Skin epidermis (tissue), 12 donors: ENCODE results near the gene SYNPO2.

Source experiments
- H3K27ac ChIP-seq, 21 experiments: fragments of 200-600 bp; sonication (generic) in 11 of 21; one replicate each; pipeline ENCODE4 v1.5.0; 2020; ENCODE audit warnings: mild to moderate bottlenecking in 3 of 21, inconsistent platforms in 2 of 21, moderate library complexity in 2 of 21
- H3K4me3 ChIP-seq, 7 experiments: fragments of 200-600 bp; sonication (generic) in 2 of 7; one replicate each; pipeline ENCODE4 v1.5.0; 2020; ENCODE audit warnings: inconsistent platforms in 2 of 7, mild to moderate bottlenecking in 2 of 7, moderate library complexity in 1 of 7

SYNPO2 gene

DNA sequence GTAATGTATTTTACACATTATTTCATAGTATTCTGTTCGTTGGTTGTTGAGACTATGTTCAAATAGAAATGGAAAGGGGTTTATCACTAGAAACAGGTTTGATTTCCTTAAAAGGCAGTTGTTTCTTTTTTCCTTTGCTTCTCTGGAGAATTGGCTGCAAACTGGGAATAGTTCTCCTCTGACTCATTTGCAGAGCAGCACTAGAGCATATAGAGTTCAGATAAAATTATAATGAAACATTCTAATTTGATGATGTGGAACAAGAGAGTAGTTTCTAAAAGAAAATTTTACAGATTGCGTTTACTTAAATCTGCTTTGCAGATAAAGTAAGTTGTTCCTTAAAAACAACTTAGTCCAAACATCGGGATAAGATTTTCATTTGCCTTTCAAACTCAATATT is 29.7 kb downstream of the SYNPO2 start:
- no peak overlapping the region for H3K4me3 ChIP-seq
- H3K27ac ChIP-seq: peak overlapping the region in 1 of 21 experiments; percentile 16

DNA sequence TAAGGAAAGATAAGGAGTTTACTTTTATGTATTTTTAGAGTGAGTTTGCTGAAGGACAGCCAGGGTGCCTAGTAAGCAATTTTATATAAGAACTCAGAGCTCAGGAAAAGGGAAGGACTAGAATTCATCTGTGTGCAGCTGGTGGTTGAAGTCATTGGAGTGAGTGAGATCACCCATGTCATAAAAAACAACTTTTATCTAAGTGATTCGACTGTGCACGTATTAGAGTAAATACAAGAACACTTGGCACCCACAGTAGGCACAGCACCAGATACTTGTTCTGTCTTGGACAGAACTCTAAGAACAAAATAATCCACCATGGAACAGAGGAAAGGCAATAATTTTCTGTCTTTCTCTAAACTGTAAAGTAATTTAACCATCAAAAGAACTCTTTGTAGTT is 31.6 kb downstream of the SYNPO2 start:
- Histone ChIP-seq H3K27ac (no peak overlapping the region), H3K4me3 (no peak overlapping the region)

DNA sequence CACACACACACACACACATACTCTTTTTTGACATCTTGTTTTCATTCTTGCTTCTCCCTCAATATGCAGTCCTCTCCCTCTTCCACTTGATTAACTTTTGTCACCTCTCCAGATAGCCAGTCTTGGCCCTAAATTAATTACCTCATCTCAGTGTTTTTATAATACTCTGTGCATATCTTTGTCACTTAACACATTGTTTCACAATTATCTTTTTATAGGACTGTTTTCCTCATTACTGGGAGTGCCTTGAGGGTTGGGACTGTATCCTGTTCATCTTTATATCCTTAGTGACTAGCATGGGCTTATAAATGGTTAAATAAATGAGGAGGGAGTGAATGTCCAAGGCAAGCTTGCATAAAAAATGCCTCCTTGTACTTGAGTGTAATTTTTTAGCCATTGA is 33.1 kb downstream of the SYNPO2 start:
- Histone ChIP-seq H3K27ac (peak overlapping the region in 2 of 21 experiments; percentile 4 to 11), H3K4me3 (no peak overlapping the region)

DNA sequence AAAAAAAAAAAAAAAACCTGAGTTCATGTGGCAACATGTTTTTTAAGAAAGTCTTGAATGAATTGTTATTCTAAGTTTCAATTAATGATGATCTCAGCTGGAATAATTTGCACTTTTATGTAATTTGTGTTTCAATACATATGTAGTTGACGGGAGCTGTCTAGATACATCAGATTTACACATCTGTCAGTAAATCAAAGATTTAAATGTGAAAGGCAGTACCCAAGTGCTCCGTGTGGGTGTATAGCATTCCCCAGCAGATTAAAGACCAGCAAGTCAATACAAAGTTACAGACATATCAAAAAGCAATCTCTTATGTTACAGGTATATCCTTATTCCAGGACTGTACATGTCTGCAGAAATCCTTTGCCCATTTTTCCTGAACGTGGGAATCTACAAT is 35.2 kb downstream of the SYNPO2 start:
- Histone ChIP-seq H3K4me3 (no peak overlapping the region), H3K27ac (no peak overlapping the region)

DNA sequence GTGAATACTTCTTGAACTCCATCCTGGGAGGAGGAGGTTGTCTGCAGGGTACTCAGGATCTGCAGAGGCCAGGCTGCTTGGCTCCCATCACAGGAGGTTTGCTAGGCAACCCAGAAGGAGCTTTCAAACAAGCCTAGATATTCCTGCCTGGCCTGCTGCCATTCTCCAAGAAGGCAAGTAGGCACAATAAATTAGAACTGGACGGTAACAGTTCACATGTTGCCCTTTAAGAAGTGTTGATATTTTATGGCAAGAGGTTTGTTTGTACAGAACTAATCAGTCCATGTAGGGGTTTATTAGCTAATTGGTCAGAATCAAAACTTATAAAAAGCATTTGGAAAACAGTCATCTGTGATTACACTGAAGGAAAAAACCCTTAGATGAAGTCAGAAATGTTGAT is 39.3 kb downstream of the SYNPO2 start:
- H3K27ac ChIP-seq: no peak overlapping the region
- no peak overlapping the region for H3K4me3 ChIP-seq

DNA sequence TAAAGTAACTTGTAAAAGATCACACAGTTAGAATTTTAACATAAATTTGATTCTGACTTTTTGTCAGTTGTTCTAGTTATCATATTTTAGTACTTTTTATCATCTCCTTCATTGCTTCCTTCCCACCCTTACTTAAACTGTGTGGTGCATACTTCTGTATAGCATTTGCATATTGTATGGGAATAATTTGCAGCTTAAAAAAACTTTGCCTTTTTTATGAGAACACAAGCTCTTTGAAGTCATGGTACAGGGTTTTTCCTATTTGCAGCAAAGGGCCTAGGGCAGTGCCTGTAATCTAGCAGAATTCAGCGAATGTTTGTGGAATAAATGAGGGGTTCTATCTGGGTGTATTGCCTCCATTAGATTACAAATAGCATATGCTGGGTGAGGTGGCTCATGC is 41.6 kb downstream of the SYNPO2 start:
- Histone ChIP-seq H3K4me3 (no peak overlapping the region), H3K27ac (no peak overlapping the region)

DNA sequence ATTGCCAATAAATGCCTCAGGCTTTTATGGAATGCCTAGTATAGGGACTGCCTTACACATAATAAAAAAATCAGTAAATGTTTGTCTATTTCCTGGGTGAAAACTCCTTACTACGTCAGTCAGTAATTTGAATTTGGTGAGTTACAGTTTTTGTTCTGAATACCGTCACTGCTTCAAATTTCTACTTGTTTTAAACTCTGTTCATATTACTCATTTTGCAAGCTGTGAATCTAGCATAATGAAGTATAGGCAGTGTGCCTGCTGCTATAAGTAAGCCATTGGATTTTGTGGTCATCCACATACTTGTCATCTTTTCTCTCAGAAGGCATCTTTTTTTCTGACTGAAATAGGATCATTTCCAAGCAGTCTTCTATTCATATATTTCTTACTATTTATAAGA is 43.1 kb downstream of the SYNPO2 start:
- no peak overlapping the region for H3K4me3 ChIP-seq
- H3K27ac ChIP-seq: no peak overlapping the region

DNA sequence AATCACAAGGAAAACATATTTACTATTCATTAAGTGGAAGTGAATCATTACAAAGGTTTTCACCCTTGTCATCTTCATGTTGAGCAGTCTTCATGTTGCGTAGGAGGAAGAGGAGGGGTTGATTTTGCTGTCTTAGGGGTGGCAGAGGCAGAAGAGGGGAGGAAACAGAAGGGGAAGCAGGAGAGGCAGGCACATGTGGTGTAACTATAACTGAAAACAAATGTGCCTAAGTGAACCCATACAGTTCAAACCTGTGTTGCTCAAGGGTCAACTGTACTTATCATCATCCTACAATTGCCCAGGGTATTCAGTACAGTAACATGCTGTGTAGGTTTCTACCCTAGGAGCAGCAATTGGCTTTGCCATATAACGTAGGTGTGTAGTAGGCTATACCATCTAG is 47.2 kb downstream of the SYNPO2 start:
- Histone ChIP-seq H3K4me3 (no peak overlapping the region), H3K27ac (no peak overlapping the region)

DNA sequence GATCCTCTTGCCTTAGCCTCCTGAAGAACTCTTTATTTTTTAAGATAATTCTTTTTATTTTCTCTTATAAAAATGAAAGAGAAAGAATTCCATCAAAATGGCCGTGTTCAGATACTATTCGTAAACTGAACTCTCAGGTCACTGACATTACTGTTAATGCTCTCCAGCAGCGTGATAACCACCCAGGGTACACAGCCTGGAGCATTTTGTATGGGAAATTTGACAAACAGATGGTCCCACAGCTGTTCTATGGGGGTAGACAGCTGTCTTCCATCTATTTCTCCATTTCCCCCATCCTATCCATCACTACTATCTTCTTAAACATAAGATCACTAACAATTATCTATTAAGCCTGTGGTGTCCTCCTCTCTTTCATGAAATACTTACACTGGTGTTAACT is 47.8 kb downstream of the SYNPO2 start:
- Histone ChIP-seq H3K27ac (no peak overlapping the region), H3K4me3 (no peak overlapping the region)

DNA sequence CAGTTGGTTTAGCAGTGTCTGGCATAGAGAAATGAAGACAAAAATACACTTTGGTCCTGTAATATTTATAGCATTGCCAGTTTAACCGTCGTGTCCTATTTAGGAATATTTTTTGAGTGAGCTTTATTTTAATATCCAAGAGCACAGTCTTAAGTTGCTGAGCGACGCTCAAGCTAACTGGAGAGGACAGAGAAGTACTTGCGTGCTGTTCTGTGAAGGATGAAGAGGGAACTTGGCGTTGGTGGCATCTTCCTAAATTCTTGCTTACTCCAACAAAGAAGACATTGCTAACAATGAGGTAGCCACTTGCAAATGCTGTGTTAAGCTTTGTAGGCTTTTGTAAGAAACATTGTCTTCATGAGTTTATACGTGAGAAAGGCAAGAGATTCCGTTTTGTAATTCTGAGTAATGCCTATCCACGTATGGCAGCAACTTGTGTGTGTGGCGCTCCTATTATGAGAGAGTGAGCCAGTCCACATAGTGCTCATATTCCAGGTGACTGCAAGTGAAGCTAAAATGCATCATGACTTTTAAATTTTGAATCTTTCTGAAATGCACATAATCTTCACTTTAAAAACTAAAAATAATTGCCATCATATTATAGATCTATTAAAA is 50.6 kb downstream of the SYNPO2 start:
- H3K27ac ChIP-seq: no peak overlapping the region
- no peak overlapping the region for H3K4me3 ChIP-seq

DNA sequence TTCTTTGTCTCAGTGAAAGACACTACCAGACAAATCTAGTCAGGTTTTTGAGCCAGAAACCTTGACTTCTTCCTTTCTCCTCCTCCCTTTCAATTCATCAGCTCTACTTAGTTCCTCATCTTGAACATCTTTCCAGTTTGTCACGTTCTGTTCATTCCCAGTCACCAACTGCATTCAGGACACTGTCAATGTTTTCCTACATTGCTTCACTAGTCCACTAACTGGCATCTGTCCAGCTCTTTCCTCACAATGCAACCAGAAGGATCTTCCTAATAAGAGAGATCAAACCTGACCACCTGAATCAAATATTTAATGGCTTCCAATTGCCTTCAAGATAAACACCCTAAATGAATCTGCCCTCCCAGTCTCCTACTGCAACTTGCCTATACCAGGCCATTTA is 52.5 kb downstream of the SYNPO2 start:
- Histone ChIP-seq H3K4me3 (no peak overlapping the region), H3K27ac (no peak overlapping the region)

DNA sequence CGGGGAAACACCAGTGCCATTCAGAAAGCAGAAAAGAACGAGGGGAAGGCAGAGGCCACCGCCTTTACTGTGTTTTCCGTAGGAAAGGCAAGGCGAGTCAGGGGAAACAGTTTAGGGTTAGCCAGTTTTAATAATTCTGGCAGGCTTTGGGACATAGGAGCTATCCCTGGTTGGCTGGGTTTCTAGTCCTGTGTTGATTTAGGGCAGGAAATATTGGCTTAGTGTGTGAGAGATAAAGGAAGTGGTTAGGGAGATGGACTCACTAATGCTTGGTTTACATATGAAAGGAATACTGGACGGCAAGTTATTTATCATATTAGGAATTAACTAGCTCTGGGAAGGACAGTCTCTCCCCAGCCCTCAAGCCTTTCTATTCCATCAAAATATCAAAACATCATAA is 53.1 kb downstream of the SYNPO2 start:
- Histone ChIP-seq H3K27ac (peak overlapping the region in 1 of 21 experiments; percentile 2), H3K4me3 (no peak overlapping the region)

DNA sequence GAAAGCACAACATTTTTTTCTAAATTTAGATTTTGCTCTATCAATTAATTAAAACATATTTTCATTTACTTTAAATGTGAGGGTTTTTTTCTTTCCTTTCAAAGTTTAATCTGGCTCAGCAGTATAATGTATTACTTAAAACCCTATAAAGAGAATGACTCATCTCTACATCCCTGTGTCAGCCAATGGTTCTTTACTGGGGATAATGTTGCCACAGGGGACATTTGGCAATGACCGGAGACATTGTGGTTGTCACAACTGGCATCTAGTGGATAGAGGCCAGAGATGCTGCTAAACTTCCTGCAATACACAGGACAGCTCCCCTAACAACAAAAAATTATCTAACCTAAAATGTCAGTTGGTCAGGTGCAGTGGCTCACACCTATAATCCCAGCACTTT is 53.8 kb downstream of the SYNPO2 start:
- H3K27ac ChIP-seq: no peak overlapping the region
- no peak overlapping the region for H3K4me3 ChIP-seq

DNA sequence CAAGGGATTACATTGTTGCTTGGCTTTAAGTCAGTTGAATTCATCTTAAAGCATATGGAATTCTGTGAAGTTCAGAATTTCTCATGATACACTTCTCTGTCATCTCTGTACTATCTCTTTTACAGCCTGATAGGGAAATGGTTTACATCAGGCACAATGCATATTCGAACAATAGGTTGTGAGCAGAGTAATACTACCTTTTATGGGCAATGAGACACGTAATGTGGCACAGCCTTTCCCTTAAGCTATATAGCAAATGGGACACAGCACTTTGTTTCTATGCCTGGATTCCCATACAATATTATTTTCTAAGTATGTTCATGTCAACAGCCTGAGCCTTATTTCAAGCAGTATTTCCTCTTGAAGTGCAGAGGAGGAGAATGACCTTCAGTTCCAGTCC is 58.4 kb downstream of the SYNPO2 start:
- Histone ChIP-seq H3K27ac (no peak overlapping the region), H3K4me3 (no peak overlapping the region)

DNA sequence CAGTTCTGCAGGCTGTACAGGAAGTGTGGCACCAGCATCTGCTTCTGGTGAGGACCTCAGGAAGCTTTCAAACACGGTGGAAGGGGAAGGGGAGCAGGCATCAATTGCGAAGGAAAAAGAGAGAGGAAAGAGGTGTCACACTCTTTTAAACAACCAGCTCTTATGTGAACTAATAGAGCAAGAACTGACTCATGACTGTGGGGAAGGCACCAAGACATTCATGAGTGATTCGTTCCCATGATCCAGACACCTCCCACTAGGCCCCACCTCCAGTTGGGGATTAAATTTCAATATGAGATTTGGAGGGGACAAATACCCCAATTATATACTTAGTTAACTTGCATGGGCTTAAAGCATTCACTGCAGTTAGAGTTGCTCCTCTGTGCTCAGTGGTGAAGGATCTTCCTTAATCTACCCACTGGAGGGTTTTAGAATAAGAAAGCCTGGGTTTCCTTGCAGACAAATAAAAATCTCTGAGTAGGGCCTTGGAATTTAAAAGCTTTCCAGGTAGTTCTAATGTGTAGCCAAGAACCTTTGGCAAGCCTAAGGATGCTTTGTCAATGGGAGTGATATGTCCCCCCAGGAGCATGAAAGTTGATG is 60.0 kb downstream of the SYNPO2 start:
- H3K4me3 ChIP-seq: no peak overlapping the region
- H3K27ac ChIP-seq: no peak overlapping the region

DNA sequence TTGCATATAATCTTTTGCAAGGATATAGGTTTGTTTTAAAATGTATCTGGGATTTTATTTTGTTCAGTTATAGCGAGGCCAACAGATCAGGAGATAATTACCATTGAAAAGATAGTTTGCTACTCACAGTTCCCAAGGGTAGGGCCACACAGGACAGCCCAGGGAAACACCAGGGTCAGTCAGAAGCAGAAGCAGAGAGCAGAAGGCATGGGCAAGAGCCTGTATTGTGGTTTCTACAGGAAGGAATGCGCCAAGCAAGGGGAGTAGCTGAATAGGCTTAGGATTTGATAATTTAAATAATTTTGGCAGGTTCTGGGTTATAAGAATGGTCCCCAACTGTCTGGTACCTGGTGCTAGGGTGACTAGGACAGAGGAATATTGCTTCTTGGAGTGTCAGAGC is 61.6 kb downstream of the SYNPO2 start:
- Histone ChIP-seq H3K4me3 (no peak overlapping the region), H3K27ac (no peak overlapping the region)

DNA sequence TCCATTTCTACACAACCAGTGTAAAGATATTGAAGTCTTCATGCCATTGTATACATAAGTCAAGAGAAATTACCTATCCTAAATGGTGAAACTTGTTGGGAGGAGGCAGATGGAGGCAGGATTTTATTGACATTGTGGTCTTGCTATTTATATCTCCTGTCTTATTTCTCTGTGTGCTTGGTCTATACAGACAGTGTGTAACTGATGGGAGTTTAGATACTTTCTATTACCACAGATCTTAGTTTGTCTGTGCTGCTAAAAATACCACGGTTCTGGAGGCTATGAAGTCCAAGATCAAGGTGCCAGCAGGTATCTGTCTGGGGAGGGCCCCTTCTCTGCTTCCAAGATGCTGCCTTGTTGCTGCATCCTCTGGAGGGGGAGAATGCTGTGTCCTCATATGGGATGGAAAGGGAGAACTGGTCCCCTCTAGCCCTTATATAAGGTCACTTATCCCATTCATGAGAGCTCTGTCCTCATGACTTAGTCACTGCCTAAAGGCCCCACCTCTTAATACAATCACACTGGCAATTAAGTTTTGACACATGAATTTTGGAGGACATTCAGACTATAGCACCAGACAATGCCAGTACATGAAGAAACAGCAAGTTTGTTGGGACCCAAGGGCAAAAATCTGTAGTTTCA is 62.4 kb downstream of the SYNPO2 start:
- Histone ChIP-seq H3K4me3 (no peak overlapping the region), H3K27ac (no peak overlapping the region)

DNA sequence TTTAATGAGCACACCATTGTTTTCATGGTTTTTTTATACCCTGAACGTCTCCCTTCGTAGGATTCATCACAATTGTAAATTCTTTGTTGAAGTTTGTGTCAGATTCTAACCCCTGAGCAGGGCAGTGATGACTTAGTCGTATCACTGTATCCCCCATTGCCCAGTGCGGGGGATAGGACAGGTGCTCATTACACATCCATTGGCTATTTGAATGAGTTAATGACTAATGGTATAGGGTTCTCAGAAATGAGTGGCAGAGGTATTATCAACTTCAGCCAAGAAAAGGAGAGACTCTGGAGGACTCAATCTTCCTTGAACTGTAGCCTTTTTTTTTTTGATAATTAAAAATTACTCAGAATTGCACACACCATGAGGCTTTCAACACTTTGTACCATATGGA is 64.6 kb downstream of the SYNPO2 start:
- Histone ChIP-seq H3K27ac (no peak overlapping the region), H3K4me3 (no peak overlapping the region)

DNA sequence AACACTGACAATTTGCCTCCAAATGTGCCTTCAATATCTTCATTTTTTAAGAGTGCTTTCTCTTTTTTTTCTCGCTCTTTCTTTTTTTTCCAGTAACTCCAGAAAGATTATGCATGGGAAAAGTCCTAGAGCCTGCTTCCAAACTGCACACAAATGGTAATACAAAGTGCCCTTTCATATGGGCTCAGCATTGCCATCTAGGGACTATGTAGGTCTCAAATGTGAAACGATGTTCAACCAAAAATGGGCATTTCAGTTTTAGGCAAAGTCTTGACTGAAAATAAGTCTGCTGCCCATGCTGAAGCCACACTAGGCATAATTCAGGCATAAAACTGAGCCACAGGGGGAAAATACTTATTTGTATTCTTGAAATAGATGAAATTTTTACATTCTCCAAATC is 65.6 kb downstream of the SYNPO2 start:
- H3K4me3 ChIP-seq: no peak overlapping the region

DNA sequence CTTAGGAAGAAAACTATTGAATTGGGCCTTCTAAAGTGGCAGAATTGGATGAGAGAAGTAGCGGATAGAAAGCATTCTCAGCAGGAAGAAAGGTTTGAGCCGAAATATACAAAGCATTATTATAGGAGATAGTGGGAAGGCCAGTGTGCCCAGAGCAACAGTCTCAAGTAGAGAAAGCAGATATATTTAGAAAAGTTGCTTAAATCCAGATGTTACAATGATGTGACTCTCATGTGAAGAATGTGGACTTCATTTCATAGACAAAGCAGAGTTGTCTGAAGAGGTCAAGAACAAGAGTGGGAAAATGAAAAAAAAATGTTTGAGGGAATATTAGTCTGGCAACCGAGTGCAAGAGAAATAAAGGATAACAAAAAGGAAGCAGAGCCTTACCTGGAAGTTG is 66.9 kb downstream of the SYNPO2 start:
- H3K4me3 ChIP-seq: no peak overlapping the region
- peak overlapping the region in 2 of 21 experiments; percentile 11 to 63 for H3K27ac ChIP-seq

More for the DNA sequence above, 65.6 kb downstream of the SYNPO2 start:
- H3K27ac ChIP-seq: peak overlapping the region in 1 of 21 experiments; percentile 63

DNA sequence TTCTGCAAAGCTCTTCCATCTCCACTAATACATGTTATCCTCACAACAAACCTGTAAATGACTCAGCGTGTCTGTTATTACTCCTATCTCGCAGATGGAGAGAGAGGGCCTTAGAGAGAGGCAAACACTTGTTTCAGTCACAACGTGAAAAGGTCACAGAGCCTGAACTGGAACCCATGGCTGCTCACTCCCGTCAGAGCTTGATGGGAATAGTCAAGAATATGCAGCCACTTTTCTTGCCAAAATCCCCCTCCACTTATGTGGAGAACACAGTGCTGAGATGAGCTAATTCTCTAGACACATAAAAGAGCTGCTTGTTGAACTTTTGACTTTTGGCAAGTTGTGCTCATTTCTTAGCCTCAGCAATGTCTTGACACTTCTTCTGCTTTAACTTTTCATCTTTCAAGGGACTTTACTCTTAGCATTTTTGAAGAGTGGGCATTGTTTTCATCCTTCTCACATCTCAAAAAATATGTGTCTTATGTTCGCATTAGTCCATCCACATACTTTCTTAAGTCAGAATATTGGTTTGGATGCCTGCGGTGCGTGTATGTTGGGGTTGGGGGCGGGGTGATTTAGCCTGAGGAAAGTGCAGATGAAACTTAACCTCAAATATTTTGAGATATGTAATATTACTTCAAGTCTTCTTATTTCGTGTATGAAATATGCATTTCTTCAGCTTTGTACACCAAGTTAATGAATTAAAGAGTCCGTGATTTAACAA is 69.2 kb downstream of the SYNPO2 start:
- Histone ChIP-seq H3K27ac (no peak overlapping the region), H3K4me3 (no peak overlapping the region)
